ENCODE data around the gene ARMC9.

Gene ARMC9

GRCh38 chr2:231163011-231163410 is 35.4 kb upstream of the ARMC9 start:
- H3K4me3 ChIP-seq (ENCODE audit: low read depth, low read length): no peak overlapping the region
- TF ChIP-seq, protein P1, sequence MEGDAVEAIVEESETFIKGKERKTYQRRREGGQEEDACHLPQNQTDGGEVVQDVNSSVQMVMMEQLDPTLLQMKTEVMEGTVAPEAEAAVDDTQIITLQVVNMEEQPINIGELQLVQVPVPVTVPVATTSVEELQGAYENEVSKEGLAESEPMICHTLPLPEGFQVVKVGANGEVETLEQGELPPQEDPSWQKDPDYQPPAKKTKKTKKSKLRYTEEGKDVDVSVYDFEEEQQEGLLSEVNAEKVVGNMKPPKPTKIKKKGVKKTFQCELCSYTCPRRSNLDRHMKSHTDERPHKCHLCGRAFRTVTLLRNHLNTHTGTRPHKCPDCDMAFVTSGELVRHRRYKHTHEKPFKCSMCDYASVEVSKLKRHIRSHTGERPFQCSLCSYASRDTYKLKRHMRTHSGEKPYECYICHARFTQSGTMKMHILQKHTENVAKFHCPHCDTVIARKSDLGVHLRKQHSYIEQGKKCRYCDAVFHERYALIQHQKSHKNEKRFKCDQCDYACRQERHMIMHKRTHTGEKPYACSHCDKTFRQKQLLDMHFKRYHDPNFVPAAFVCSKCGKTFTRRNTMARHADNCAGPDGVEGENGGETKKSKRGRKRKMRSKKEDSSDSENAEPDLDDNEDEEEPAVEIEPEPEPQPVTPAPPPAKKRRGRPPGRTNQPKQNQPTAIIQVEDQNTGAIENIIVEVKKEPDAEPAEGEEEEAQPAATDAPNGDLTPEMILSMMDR (IDR thresholded peaks at IDR 0.05; ENCODE audit: borderline replicate concordance, insufficient read depth, low read depth, low read length): no peak

GRCh38 chr2:231163414-231164095 is 34.9 kb upstream of the ARMC9 start:
- H3K4me3 ChIP-seq (ENCODE audit: low read depth, low read length): no peak overlapping the region

DNA sequence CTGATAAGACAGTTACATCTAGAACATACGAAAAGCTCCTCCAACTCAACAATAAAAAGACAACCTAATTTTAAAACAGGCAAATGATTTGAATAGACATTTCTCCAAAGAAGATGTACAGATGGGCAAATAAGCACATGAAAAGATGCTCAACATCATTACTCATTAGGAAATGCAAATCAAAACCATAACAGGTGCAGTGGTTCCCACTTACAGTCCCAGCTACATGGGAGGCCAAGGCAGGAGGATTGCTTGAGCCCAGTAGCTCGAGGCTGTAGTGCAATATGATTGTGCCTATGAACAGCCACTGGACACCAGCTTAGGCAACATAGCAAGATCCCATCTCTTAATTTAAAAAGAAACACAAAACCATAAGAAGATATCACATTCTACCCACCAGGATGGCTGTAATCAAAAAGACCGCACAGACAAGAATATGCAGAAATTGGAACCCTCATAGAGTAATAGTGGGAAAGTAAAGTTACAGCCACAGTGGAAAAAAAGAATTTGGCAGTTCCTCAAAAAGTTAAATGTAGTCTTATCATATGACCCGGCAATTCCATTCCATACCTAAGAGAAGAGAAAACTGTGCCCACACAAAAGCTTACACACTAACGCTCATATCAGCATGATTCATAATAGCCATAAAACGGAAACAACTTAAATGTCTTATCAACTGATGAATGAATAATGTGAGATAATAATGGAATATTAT is 30.5 kb upstream of the ARMC9 start:
- H3K4me3 ChIP-seq (ENCODE audit: low read depth, low read length): no peak overlapping the region
- TF ChIP-seq, protein P1 (IDR thresholded peaks at IDR 0.05; ENCODE audit: borderline replicate concordance, insufficient read depth, low read depth, low read length): no peak

More at GRCh38 chr2:231163414-231164095, 34.9 kb upstream of the ARMC9 start:
- TF ChIP-seq, protein P1 (IDR thresholded peaks at IDR 0.05; ENCODE audit: borderline replicate concordance, insufficient read depth, low read depth, low read length): no peak

DNA sequence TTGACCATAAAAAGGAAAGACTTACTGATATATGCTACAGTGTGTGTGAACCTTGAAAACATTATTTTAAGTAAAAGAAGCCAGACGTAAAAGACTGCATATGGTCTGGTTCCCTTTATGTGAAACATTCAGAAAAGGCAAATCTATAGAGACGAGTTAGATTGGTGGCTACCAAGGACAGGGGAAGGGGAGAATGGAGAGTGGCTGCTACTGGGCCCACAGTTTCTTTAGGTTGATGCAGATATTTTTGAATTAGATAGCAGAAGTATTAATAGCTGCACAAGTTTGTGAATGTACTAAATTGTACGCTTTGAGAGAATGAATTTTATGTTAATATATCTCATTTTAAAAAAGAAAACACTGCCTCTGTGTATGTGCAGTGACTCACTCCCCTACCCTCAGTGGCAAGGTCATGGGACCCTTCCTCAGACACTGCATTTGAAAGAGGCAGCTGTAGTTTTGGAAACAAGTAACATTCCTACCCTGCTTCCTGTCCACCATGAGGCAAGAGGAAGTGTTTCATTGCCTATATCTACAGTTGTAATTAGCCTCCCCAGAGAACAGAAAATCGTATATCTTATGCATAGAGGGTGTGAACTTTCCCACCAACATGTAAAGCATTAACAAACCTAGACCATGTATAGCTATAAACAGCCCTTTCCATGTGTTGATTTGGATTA is 29.8 kb upstream of the ARMC9 start:
- no peak overlapping the region for H3K4me3 ChIP-seq (ENCODE audit: low read depth, low read length)
- TF ChIP-seq, protein P1 (IDR thresholded peaks at IDR 0.05; ENCODE audit: borderline replicate concordance, insufficient read depth, low read depth, low read length): no peak

GRCh38 chr2:231169488-231169887 is 28.9 kb upstream of the ARMC9 start:
- TF ChIP-seq, protein P1 (IDR thresholded peaks at IDR 0.05; ENCODE audit: borderline replicate concordance, insufficient read depth, low read depth, low read length): no peak
- no peak overlapping the region for H3K4me3 ChIP-seq (ENCODE audit: low read depth, low read length)

DNA sequence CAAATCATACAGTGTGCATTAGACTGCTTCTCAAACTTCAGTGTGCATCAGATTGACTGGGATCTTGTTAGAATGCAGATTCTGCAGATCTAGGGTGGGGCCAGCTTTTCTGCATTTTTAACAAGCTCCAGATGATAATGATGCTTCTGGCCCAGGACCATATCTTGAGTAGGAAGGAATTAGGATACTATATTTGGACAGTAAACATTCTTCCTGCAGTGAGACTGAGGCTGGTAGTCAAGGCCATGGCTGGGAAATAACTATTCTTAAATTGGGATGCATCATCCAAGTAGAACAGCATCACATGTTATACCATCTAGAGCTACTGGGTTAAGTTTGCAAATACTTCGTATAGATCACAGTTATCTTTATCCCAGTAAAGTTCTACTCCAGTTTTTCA is 28.4 kb upstream of the ARMC9 start:
- TF ChIP-seq, protein P1 (IDR thresholded peaks at IDR 0.05; ENCODE audit: borderline replicate concordance, insufficient read depth, low read depth, low read length): no peak
- H3K4me3 ChIP-seq (ENCODE audit: low read depth, low read length): no peak overlapping the region

Data from GM12875 (cell line).